ENCODE data around the gene LORICRIN. TPM values are rescaled to one million over a fixed set of nuclear protein-coding genes. Genes with fewer than 3 reads are reported as not detected.

The LORICRIN gene
- total and polyA plus RNA-seq, 9 of the 15 experiments (the other 6 are each of a cell fraction or from before 2014, with no cell fraction given): not detected

DNA sequence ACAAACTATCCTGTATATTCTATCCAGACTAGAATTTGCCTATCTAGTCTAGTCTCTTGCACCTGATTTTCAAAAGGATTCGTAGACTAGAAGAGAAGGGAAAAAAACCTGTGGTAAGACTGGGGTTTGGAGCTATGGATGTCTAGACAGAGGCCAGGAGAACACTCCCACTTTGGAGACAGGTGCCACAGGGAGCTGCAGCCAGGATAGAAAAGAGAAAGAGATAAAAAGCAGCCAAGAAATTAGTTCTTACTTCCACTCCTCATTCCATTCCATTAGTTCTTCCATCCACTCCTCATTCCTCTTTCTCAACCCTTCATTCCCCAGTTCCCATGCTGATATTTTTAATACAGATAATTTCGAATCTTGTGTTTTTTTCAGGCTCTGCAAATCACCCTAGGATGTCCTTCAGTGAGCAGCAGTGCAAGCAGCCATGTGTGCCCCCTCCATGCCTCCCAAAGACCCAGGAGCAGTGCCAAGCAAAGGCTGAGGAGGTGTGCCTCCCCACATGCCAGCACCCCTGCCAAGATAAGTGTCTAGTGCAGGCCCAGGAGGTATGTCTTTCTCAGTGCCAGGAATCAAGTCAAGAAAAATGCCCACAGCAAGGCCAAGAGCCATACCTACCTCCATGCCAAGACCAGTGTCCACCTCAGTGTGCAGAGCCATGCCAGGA lies 41.6 kb upstream of the LORICRIN start:
- H3K4me2 ChIP-seq (ENCODE audit: insufficient read depth, low read length): no peak overlapping the region
- H3K27ac ChIP-seq (ENCODE audit: extremely low read depth, low read depth, low read length): no peak overlapping the region
- H3K9me1 ChIP-seq (ENCODE audit: control insufficient read depth, insufficient read depth, low read length): no peaks in the 10 kb centered on the region
- no peaks in the 10 kb centered on the region for H3K79me2 ChIP-seq (ENCODE audit: control insufficient read depth, insufficient read depth, low read length)
- no peaks in the 10 kb centered on the region for H4K20me1 ChIP-seq (replicated peaks; ENCODE audit: control insufficient read depth, insufficient read depth, low read length)
- WGBS (ENCODE audit: insufficient coverage, low coverage, missing lambda C conversion rate): 0% methylated on average over 2 of the region's 2 CpGs
- H3K27me3 ChIP-seq (ENCODE audit: control insufficient read depth in 2 of 2, insufficient read depth in 2 of 2, low read length in 2 of 2): peaks cover 0 to 11% of the 10 kb centered on the region in 2 experiments; a peak in 1 of 5 replicates
- no peaks in the 10 kb centered on the region for H3K9me3 ChIP-seq (replicated peaks; ENCODE audit: control insufficient read depth, insufficient read depth, low read depth, low read length)
- DNase-seq (ENCODE audit: extremely low read depth in 1 of 4, low spot score in 3 of 4) (no peak), FAIRE-seq (no peak), ATAC-seq (no peak)
- CTCF ChIA-PET (ENCODE audit: low intra/inter-chr PET ratio): no interaction called here
- in situ Hi-C loops (cut with MboI): no loop called here
- no TSS peak for BruUV-seq (replicated peaks)
- H3K4me3 ChIP-seq: no peak overlapping the region
- TF ChIP-seq, protein P1, sequence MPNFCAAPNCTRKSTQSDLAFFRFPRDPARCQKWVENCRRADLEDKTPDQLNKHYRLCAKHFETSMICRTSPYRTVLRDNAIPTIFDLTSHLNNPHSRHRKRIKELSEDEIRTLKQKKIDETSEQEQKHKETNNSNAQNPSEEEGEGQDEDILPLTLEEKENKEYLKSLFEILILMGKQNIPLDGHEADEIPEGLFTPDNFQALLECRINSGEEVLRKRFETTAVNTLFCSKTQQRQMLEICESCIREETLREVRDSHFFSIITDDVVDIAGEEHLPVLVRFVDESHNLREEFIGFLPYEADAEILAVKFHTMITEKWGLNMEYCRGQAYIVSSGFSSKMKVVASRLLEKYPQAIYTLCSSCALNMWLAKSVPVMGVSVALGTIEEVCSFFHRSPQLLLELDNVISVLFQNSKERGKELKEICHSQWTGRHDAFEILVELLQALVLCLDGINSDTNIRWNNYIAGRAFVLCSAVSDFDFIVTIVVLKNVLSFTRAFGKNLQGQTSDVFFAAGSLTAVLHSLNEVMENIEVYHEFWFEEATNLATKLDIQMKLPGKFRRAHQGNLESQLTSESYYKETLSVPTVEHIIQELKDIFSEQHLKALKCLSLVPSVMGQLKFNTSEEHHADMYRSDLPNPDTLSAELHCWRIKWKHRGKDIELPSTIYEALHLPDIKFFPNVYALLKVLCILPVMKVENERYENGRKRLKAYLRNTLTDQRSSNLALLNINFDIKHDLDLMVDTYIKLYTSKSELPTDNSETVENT (CRISPR knock-in tag; IDR thresholded peaks at IDR 0.05): no peak
- TF ChIP-seq TBL1XR1 (IDR thresholded peaks at IDR 0.05; ENCODE audit: low read length in 2 of 2) (no peak), GABPA (tag; conservative IDR thresholded peaks at IDR 0.05; ENCODE audit: low read depth) (no peak), ZNF274 (IDR thresholded peaks at IDR 0.05; ENCODE audit: borderline replicate concordance, low read depth, low read length) (no peak), ZNF431 (CRISPR knock-in tag; IDR thresholded peaks at IDR 0.05) (no peak), NCOR1 (IDR thresholded peaks at IDR 0.05) (no peak), CBX2 (IDR thresholded peaks at IDR 0.05; ENCODE audit: insufficient read depth, low read length, poor library complexity, severe bottlenecking) (no peak), TOE1 (IDR thresholded peaks at IDR 0.05; ENCODE audit: borderline replicate concordance) (no peak), TOE1 (CRISPR knock-in tag; IDR thresholded peaks at IDR 0.05; ENCODE audit: borderline replicate concordance, low read depth) (no peak), ZNF121 (CRISPR knock-in tag; conservative IDR thresholded peaks at IDR 0.05) (no peak)
- no peaks in the 10 kb centered on the region; a peak in 1 of 5 replicates for H3K4me1 ChIP-seq (replicated peaks in 1 of 2; ENCODE audit: control insufficient read depth in 2 of 2, insufficient read depth in 2 of 2, low read length in 2 of 2)
- intact Hi-C loops (cut with micrococcal nuclease): no loop called here
- H3K9ac ChIP-seq (ENCODE audit: insufficient read depth in 1 of 2, low read depth in 2 of 2, low read length in 2 of 2): no peak overlapping the region
- POLR2A ChIA-PET: no interaction called here
- no peaks in the 10 kb centered on the region for H3K36me3 ChIP-seq (ENCODE audit: control insufficient read depth, insufficient read depth, low read length)
- H2AFZ ChIP-seq (ENCODE audit: low read depth, low read length): no peak overlapping the region
